HEK293T (cell line): ENCODE measurements around the gene HTRA1.

Source experiments
- CTCF ChIA-PET: fragments of 350-600 bp; formaldehyde crosslinking; extraction: SDS; loops from one replicate; lab custom pipeline; 2021; ENCODE audit warnings: antibody characterized with exemption, inconsistent platforms; lab: Yijun Ruan, JAX
- POLR2A ChIA-PET: fragments of 350-600 bp; formaldehyde crosslinking; extraction: SDS; loops from one replicate; lab custom pipeline; 2020; ENCODE audit warnings: antibody characterized with exemption, inconsistent platforms; lab: Yijun Ruan, JAX
- DNase-seq: peaks from one replicate; pipeline ENCODE4 v3.0.0; 2012; ENCODE audit warnings: mixed read lengths; ENCODE audit errors: extremely low spot score
- ARNT ChIP-seq: fragments of 450-650 bp; IDR thresholded peaks from 2 replicates; pipeline ENCODE4 v1.6.1; 2017; ENCODE audit warnings: mild to moderate bottlenecking
- BHLHE40 ChIP-seq: fragments of 450-650 bp; IDR thresholded peaks from 2 replicates; pipeline ENCODE4 v1.6.1; 2016; ENCODE audit warnings: mild to moderate bottlenecking, moderate library complexity, borderline replicate concordance
- CTBP1 ChIP-seq: fragments of 450-650 bp; IDR thresholded peaks from 2 replicates; pipeline ENCODE4 v1.6.1; 2016; ENCODE audit warnings: borderline replicate concordance
- ELF4 ChIP-seq: fragments of 450-650 bp; IDR thresholded peaks from 2 replicates; pipeline ENCODE4 v1.6.1; 2017; ENCODE audit warnings: antibody characterized with exemption
- FOXA1 ChIP-seq: fragments of 450-650 bp; IDR thresholded peaks from 2 replicates; pipeline ENCODE4 v1.6.1; 2016; ENCODE audit warnings: mild to moderate bottlenecking
- FOXK2 ChIP-seq: fragments of 450-650 bp; IDR thresholded peaks from 2 replicates; pipeline ENCODE4 v1.6.1; 2016; ENCODE audit warnings: mild to moderate bottlenecking
- FOXM1 ChIP-seq: fragments of 450-650 bp; IDR thresholded peaks from 2 replicates; pipeline ENCODE4 v1.6.1; 2017; ENCODE audit warnings: mild to moderate bottlenecking, borderline replicate concordance
- HDGF ChIP-seq: fragments of 450-650 bp; IDR thresholded peaks from 2 replicates; pipeline ENCODE4 v1.6.1; 2017; ENCODE audit warnings: antibody characterized with exemption, borderline replicate concordance
- L3MBTL2 ChIP-seq: fragments of 450-650 bp; conservative IDR thresholded peaks from 2 replicates; pipeline ENCODE4 v1.6.1; 2016; ENCODE audit warnings: mild to moderate bottlenecking
- LEF1 ChIP-seq: fragments of 450-650 bp; IDR thresholded peaks from 2 replicates; pipeline ENCODE4 v1.6.1; 2017; ENCODE audit warnings: mild to moderate bottlenecking, borderline replicate concordance
- NFRKB ChIP-seq: fragments of 450-650 bp; IDR thresholded peaks from 2 replicates; pipeline ENCODE4 v1.6.1; 2016; ENCODE audit warnings: mild to moderate bottlenecking, moderate library complexity
- SP1 ChIP-seq: fragments of 450-650 bp; IDR thresholded peaks from 2 replicates; pipeline ENCODE4 v1.6.1; 2017
- SUZ12 ChIP-seq: fragments of 450-650 bp; IDR thresholded peaks from 2 replicates; pipeline ENCODE4 v1.6.1; 2016; ENCODE audit warnings: mild to moderate bottlenecking
- TARDBP ChIP-seq: fragments of 450-650 bp; IDR thresholded peaks from 2 replicates; pipeline ENCODE4 v1.6.1; 2016
- ZNF384 ChIP-seq: fragments of 450-650 bp; IDR thresholded peaks from 2 replicates; pipeline ENCODE4 v1.6.1; 2016
- TF ChIP-seq, protein P1 (sequence below): fragments of 450-650 bp; IDR thresholded peaks from 2 replicates; pipeline ENCODE4 v1.6.1; 2016

HTRA1 gene

DNA sequence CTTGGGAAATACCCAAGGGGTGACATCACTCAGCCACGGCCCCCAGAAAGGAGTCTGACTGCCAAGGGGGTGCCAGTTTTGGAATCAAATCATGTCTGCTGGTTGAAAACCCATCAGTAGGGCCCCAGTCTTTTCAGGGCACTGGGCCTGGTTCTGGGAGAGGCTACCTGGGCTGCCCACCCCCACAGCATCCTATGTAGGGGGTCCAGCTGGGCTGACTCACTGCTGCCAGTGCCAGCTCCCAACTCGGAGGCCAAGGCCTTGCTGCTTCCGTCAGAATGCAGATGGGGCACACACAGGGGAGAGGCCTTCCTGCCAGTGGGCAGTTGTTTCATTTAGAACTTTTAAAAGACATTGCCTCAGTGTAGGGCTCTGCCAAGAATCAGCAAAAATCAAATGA is 59.7 kb downstream of the HTRA1 start:
- TF ChIP-seq HDGF: no peak
- TF ChIP-seq ARNT: no peak
- no peak for TF ChIP-seq L3MBTL2
- TF ChIP-seq FOXA1: no peak
- no peak for TF ChIP-seq TARDBP
- no peak for TF ChIP-seq BHLHE40
- no peak for TF ChIP-seq ZNF384
- POLR2A ChIA-PET: no interaction called here
- CTCF ChIA-PET: no interaction called here
- DNase-seq: no peak

GRCh38 chr10:122524811-122525210 is 63.5 kb downstream of the HTRA1 start:
- DNase-seq: no peak
- ChIA-PET CTCF (no interaction called here), POLR2A (no interaction called here)
- no peak for TF ChIP-seq LEF1
- TF ChIP-seq SP1: no peak
- no peak for TF ChIP-seq CTBP1
- TF ChIP-seq, protein P1, sequence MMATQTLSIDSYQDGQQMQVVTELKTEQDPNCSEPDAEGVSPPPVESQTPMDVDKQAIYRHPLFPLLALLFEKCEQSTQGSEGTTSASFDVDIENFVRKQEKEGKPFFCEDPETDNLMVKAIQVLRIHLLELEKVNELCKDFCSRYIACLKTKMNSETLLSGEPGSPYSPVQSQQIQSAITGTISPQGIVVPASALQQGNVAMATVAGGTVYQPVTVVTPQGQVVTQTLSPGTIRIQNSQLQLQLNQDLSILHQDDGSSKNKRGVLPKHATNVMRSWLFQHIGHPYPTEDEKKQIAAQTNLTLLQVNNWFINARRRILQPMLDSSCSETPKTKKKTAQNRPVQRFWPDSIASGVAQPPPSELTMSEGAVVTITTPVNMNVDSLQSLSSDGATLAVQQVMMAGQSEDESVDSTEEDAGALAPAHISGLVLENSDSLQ: no peak
- no peak for TF ChIP-seq SUZ12
- TF ChIP-seq TARDBP: no peak
- TF ChIP-seq FOXM1: no peak
- TF ChIP-seq HDGF: no peak
- TF ChIP-seq NFRKB: no peak
- no peak for TF ChIP-seq ZNF384
- no peak for TF ChIP-seq BHLHE40

DNA sequence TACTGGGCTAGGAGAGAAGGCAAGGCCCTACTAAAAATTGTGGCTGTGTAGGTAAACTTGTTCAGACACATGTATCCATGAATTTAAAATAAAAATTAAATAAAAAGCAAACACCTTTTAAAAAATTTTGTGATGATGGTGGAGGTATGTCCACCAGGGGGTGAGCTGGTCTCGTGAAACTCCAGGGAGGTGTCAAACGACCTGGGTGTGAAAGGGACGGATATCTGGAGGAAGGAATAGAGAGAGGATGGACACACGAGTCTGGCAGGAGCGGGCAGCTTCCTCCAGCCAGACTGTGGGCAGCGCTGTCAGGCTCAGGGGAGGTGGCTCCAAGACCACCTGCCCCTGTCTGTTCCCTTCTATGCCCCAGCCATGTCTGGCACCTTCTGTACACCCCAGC is 64.4 kb downstream of the HTRA1 start:
- CTCF ChIA-PET: no interaction called here
- peak; percentile 34 for DNase-seq
- TF ChIP-seq FOXM1: no peak
- no peak for TF ChIP-seq L3MBTL2
- TF ChIP-seq ZNF384: no peak
- TF ChIP-seq SP1: no peak
- TF ChIP-seq, protein P1: no peak
- TF ChIP-seq CTBP1: no peak
- no peak for TF ChIP-seq ELF4
- TF ChIP-seq NFRKB: no peak
- TF ChIP-seq SUZ12: no peak
- no peak for TF ChIP-seq ARNT
- no peak for TF ChIP-seq TARDBP
- TF ChIP-seq FOXA1: no peak
- TF ChIP-seq BHLHE40: no peak
- no peak for TF ChIP-seq HDGF
- TF ChIP-seq FOXK2: no peak
- no peak for TF ChIP-seq LEF1
- POLR2A ChIA-PET: no interaction called here

- CTCF ChIA-PET: no interaction called here
- DNase-seq: no peak
- POLR2A ChIA-PET: no interaction called here
- TF ChIP-seq NFRKB: no peak
- no peak for TF ChIP-seq ARNT
- no peak for TF ChIP-seq FOXM1
- TF ChIP-seq LEF1: no peak
Measured at GRCh38 chr10:122526892-122527291, 65.5 kb downstream of the HTRA1 start.

DNA sequence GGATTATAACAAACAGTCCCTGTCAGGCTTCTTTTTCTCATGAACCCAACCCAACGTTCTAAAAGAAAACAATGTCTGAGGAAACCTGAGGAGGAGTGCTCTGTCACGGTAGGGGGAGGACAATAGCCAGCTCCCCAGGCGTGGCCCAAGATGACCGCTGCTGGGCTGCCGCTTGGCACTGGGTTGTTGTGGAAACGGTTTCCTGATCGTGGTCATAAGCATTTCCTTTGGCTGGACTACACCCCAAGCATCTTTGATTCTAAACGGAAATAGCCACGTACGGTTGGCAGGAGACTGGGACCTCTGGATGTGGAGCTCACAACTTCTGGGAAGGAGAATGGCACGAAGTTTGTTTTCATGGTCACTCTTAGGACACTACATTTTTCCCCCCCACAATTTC is 68.8 kb downstream of the HTRA1 start:
- ChIA-PET POLR2A (no interaction called here), CTCF (no interaction called here)

GRCh38 chr10:122531261-122531660 is 69.9 kb downstream of the HTRA1 start:
- CTCF ChIA-PET: no interaction called here
- POLR2A ChIA-PET: no interaction called here
- TF ChIP-seq ELF4 (no peak), BHLHE40 (no peak), SP1 (no peak)
- no peak for DNase-seq

More for the DNA sequence above, 68.8 kb downstream of the HTRA1 start:
- TF ChIP-seq LEF1 (no peak), FOXK2 (no peak), BHLHE40 (no peak), CTBP1 (no peak), L3MBTL2 (no peak), NFRKB (no peak), ELF4 (no peak), FOXM1 (no peak), SP1 (no peak), ZNF384 (no peak), SUZ12 (no peak), HDGF (no peak), ARNT (no peak), FOXA1 (no peak), TARDBP (no peak)
- TF ChIP-seq, protein P1: no peak
- DNase-seq: no peak

GRCh38 chr10:122531939-122532338 is 70.6 kb downstream of the HTRA1 start:
- TF ChIP-seq FOXA1 (no peak), ELF4 (no peak), SP1 (no peak), TARDBP (no peak), BHLHE40 (no peak)
- TF ChIP-seq, protein P1: no peak
- ChIA-PET POLR2A (no interaction called here), CTCF (no interaction called here)
- DNase-seq: no peak
